CD4-positive, CD25-positive, alpha-beta regulatory T cell (primary cell): ENCODE data around the gene POLR1A. TPM values are rescaled to one million over a fixed set of nuclear protein-coding genes. Genes with fewer than 3 reads are reported as not detected.
A peak's percentile ranks its signal among the peaks of the same experiment; 100 is the strongest.

Experiments
- ATAC-seq, 2 donors: fragments of 150-1000 bp; cut with Tn5 transposase; one replicate each; pipeline ENCODE4 v1.10.0; 2021; ENCODE audit warnings: low read depth in 2 of 2, moderate number of reproducible peaks in 2 of 2, moderate library complexity in 1 of 2
- DNase-seq, 3 donors: peaks; one replicate each; pipeline versions ENCODE4 v3.0.0 to v3.0.0-alpha.2; 2012 to 2022; ENCODE audit warnings: mixed read lengths in 1 of 3
- H3K27ac ChIP-seq: one replicate; pipeline ENCODE4 v1.7.0; 2013; ENCODE audit warnings: mild to moderate bottlenecking, low read length; ENCODE audit not compliant: insufficient read depth, poor library complexity, severe bottlenecking
- H3K27me3 ChIP-seq: one replicate; pipeline ENCODE4 v1.7.0; 2013; ENCODE audit warnings: low read length; ENCODE audit not compliant: control insufficient read depth, insufficient read depth
- H3K36me3 ChIP-seq: one replicate; pipeline ENCODE4 v1.7.0; 2013; ENCODE audit warnings: mild to moderate bottlenecking, low read length, moderate library complexity; ENCODE audit not compliant: control insufficient read depth, insufficient read depth
- H3K4me1 ChIP-seq: 2 replicates; pipeline ENCODE4 v1.7.0; 2013; ENCODE audit warnings: mild to moderate bottlenecking, low read length; ENCODE audit not compliant: insufficient read depth, control insufficient read depth, poor library complexity, severe bottlenecking
- H3K4me3 ChIP-seq: one replicate; pipeline ENCODE4 v1.7.0; 2013; ENCODE audit warnings: low read depth, mild to moderate bottlenecking, low read length, moderate library complexity
- H3K9me3 ChIP-seq, 2 experiments: 1 replicate in 1 of 2; 2 replicates in 1 of 2; pipeline ENCODE4 v1.7.0; 2013; ENCODE audit warnings: low read length in 2 of 2, mild to moderate bottlenecking in 1 of 2, moderate library complexity in 1 of 2; ENCODE audit not compliant: control insufficient read depth in 2 of 2
- H3K27ac Mint-ChIP-seq, 3 donors: one replicate each; pipeline ENCODE4 v1.8.0; 2020 to 2022; ENCODE audit warnings: mild to moderate bottlenecking in 3 of 3, mixed read lengths in 3 of 3, moderate library complexity in 2 of 3
- H3K27me3 Mint-ChIP-seq: one replicate; pipeline ENCODE4 v1.8.0; 2022; ENCODE audit warnings: mild to moderate bottlenecking, mixed read lengths
- H3K36me3 Mint-ChIP-seq: one replicate; pipeline ENCODE4 v1.8.0; 2020; ENCODE audit warnings: mixed read lengths
- H3K4me1 Mint-ChIP-seq, 4 donors: one replicate each; pipeline ENCODE4 v1.8.0; 2020 to 2022; ENCODE audit warnings: mixed read lengths in 4 of 4, mild to moderate bottlenecking in 1 of 4
- H3K4me3 Mint-ChIP-seq, 4 donors: one replicate each; pipeline ENCODE4 v1.8.0; 2020 to 2022; ENCODE audit warnings: mild to moderate bottlenecking in 4 of 4, mixed read lengths in 4 of 4, moderate library complexity in 3 of 4
- H3K9me3 Mint-ChIP-seq, 7 donors: one replicate each; pipeline ENCODE4 v1.8.0; 2020 to 2022; ENCODE audit warnings: mixed read lengths in 7 of 7, mild to moderate bottlenecking in 3 of 7, moderate library complexity in 2 of 7
- polyA plus RNA-seq, 4 donors: library from polyadenylated mRNA; unstranded; fragments of 300-500 nt; fragmentation: Illumina TruSeq; gene quantifications; one replicate each; pipeline ENCODE4 v1.2.3, GENCODE V29; 2021
- total RNA-seq: library from RNA; stranded (reverse); gene quantifications from one replicate; pipeline ENCODE4 v1.2.3, GENCODE V29; 2022

Gene POLR1A
- total and polyA plus RNA-seq, 5 donors from 2014 or later = 1.3 to 23.9 (median 2.5) TPM

GRCh38 chr2:86014493-86014892 is 91.2 kb downstream of the POLR1A start:
- H3K4me1 Mint-ChIP-seq = peaks cover 0 to 27% (median 12%) of the 10 kb centered on the region in 4 donors
- Histone ChIP-seq H3K27me3 (no peaks in the 10 kb centered on the region), H3K9me3 (peaks cover 5 to 11% of the 10 kb centered on the region in 2 experiments), H3K27ac (no peak overlapping the region), H3K36me3 (no peaks in the 10 kb centered on the region), H3K4me1 (peaks cover 14% of the 10 kb centered on the region), H3K4me3 (no peak overlapping the region)
- H3K9me3 Mint-ChIP-seq = peaks cover 0 to 7% (median 3%) of the 10 kb centered on the region in 7 donors
- peak overlapping the region in 2 of 3 donors; percentile 9 to 68 for H3K27ac Mint-ChIP-seq
- no peak for ATAC-seq
- H3K27me3 Mint-ChIP-seq = no peaks in the 10 kb centered on the region
- peaks cover 8% of the 10 kb centered on the region for H3K36me3 Mint-ChIP-seq
- DNase-seq = no peak
- H3K4me3 Mint-ChIP-seq = no peak overlapping the region

GRCh38 chr2:86012007-86012712 is 93.5 kb downstream of the POLR1A start:
- no peaks in the 10 kb centered on the region for H3K27me3 Mint-ChIP-seq
- H3K4me1 Mint-ChIP-seq = peaks cover 5 to 24% (median 10%) of the 10 kb centered on the region in 4 donors
- ATAC-seq = no peak
- Histone ChIP-seq H3K27ac (no peak overlapping the region), H3K4me1 (peaks cover 14% of the 10 kb centered on the region), H3K36me3 (no peaks in the 10 kb centered on the region), H3K27me3 (no peaks in the 10 kb centered on the region), H3K9me3 (peaks cover 5 to 11% of the 10 kb centered on the region in 2 experiments), H3K4me3 (no peak overlapping the region)
- no peak for DNase-seq
- H3K36me3 Mint-ChIP-seq = peaks cover 8% of the 10 kb centered on the region
- peaks cover 0 to 7% (median 3%) of the 10 kb centered on the region in 7 donors for H3K9me3 Mint-ChIP-seq
- no peak overlapping the region for H3K4me3 Mint-ChIP-seq
- no peak overlapping the region for H3K27ac Mint-ChIP-seq

- no peak for ATAC-seq
- H3K4me3 ChIP-seq = no peak overlapping the region
- H3K9me3 ChIP-seq = peaks cover 5 to 11% of the 10 kb centered on the region in 2 experiments
- H3K27me3 Mint-ChIP-seq = no peaks in the 10 kb centered on the region
- peaks cover 0 to 21% (median 12%) of the 10 kb centered on the region in 4 donors for H3K4me1 Mint-ChIP-seq
- H3K4me1 ChIP-seq = peaks cover 7% of the 10 kb centered on the region
- no peak overlapping the region for H3K27ac ChIP-seq
- H3K27ac Mint-ChIP-seq = peak overlapping the region in 1 of 3 donors; percentile 23
- H3K36me3 ChIP-seq = no peaks in the 10 kb centered on the region
- peaks cover 0 to 7% (median 4%) of the 10 kb centered on the region in 7 donors for H3K9me3 Mint-ChIP-seq
- DNase-seq = no peak
- H3K36me3 Mint-ChIP-seq = peaks cover 8% of the 10 kb centered on the region
- H3K27me3 ChIP-seq = peaks cover 2% of the 10 kb centered on the region
- H3K4me3 Mint-ChIP-seq = no peak overlapping the region
Measured at GRCh38 chr2:86011449-86011941, 94.2 kb downstream of the POLR1A start.

GRCh38 chr2:86010083-86010482 is 95.6 kb downstream of the POLR1A start:
- H3K4me3 ChIP-seq = no peak overlapping the region
- peaks cover 0 to 8% (median 5%) of the 10 kb centered on the region in 7 donors for H3K9me3 Mint-ChIP-seq
- peaks cover 5 to 11% of the 10 kb centered on the region in 2 experiments for H3K9me3 ChIP-seq
- no peak overlapping the region for H3K4me3 Mint-ChIP-seq
- ATAC-seq (no peak), DNase-seq (no peak)
- H3K36me3 Mint-ChIP-seq = peaks cover 8% of the 10 kb centered on the region
- no peak overlapping the region for H3K27ac Mint-ChIP-seq
- H3K27ac ChIP-seq = no peak overlapping the region
- H3K36me3 ChIP-seq = no peaks in the 10 kb centered on the region
- no peaks in the 10 kb centered on the region for H3K27me3 Mint-ChIP-seq
- H3K4me1 Mint-ChIP-seq = peaks cover 0 to 11% (median 8%) of the 10 kb centered on the region in 4 donors
- peaks cover 3% of the 10 kb centered on the region for H3K27me3 ChIP-seq
- no peaks in the 10 kb centered on the region for H3K4me1 ChIP-seq

GRCh38 chr2:86006524-86006923 is 99.2 kb downstream of the POLR1A start:
- H3K4me1 Mint-ChIP-seq = peaks cover 0 to 13% (median 7%) of the 10 kb centered on the region in 4 donors
- Histone ChIP-seq H3K27me3 (peaks cover 3% of the 10 kb centered on the region), H3K9me3 (no peaks in the 10 kb centered on the region), H3K36me3 (no peaks in the 10 kb centered on the region), H3K4me3 (no peak overlapping the region), H3K4me1 (no peaks in the 10 kb centered on the region), H3K27ac (no peak overlapping the region)
- H3K36me3 Mint-ChIP-seq = no peaks in the 10 kb centered on the region
- no peaks in the 10 kb centered on the region for H3K27me3 Mint-ChIP-seq
- no peak for ATAC-seq
- DNase-seq = no peak
- H3K4me3 Mint-ChIP-seq = no peak overlapping the region
- no peak overlapping the region for H3K27ac Mint-ChIP-seq
- peaks cover 0 to 5% (median 0%) of the 10 kb centered on the region in 7 donors for H3K9me3 Mint-ChIP-seq

GRCh38 chr2:86003967-86004366 is 101.7 kb downstream of the POLR1A start:
- H3K36me3 Mint-ChIP-seq = peaks cover 5% of the 10 kb centered on the region
- peaks cover 21% of the 10 kb centered on the region for H3K4me1 ChIP-seq
- DNase-seq (no peak), ATAC-seq (no peak)
- no peaks in the 10 kb centered on the region for H3K36me3 ChIP-seq
- peaks cover 0 to 5% (median 0%) of the 10 kb centered on the region in 7 donors for H3K9me3 Mint-ChIP-seq
- no peak overlapping the region for H3K27ac ChIP-seq
- H3K27me3 Mint-ChIP-seq = no peaks in the 10 kb centered on the region
- H3K9me3 ChIP-seq = no peaks in the 10 kb centered on the region
- peaks cover 12 to 34% (median 29%) of the 10 kb centered on the region in 4 donors for H3K4me1 Mint-ChIP-seq
- H3K4me3 Mint-ChIP-seq = no peak overlapping the region
- peaks cover 3% of the 10 kb centered on the region for H3K27me3 ChIP-seq
- no peak overlapping the region for H3K4me3 ChIP-seq
- H3K27ac Mint-ChIP-seq = no peak overlapping the region

GRCh38 chr2:86003104-86003503 is 102.6 kb downstream of the POLR1A start:
- Histone ChIP-seq H3K36me3 (no peaks in the 10 kb centered on the region), H3K27ac (no peak overlapping the region), H3K4me1 (peaks cover 30% of the 10 kb centered on the region), H3K27me3 (peaks cover 3% of the 10 kb centered on the region), H3K4me3 (no peak overlapping the region), H3K9me3 (no peaks in the 10 kb centered on the region)
- no peak for ATAC-seq
- H3K4me3 Mint-ChIP-seq = no peak overlapping the region
- H3K27me3 Mint-ChIP-seq = no peaks in the 10 kb centered on the region
- no peak for DNase-seq
- H3K9me3 Mint-ChIP-seq = peaks cover 0 to 5% (median 0%) of the 10 kb centered on the region in 7 donors
- peaks cover 14 to 42% (median 34%) of the 10 kb centered on the region in 4 donors for H3K4me1 Mint-ChIP-seq
- no peak overlapping the region for H3K27ac Mint-ChIP-seq
- peaks cover 5% of the 10 kb centered on the region for H3K36me3 Mint-ChIP-seq
